Measurements from ENCODE around the gene ARHGAP31. TPM values are rescaled to one million over a fixed set of nuclear protein-coding genes. Genes with fewer than 3 reads are reported as not detected.
"Not testable (repeated sequence)": the region's sequence is repeated elsewhere in the genome, so short reads cannot be mapped to it uniquely, and the experiment has no call there.

The ARHGAP31 gene
- total RNA-seq, 1 experiment from 2014 or later, result 1.4 TPM

GRCh38 chr3:119293105-119293870 is 895 bp upstream of the ARHGAP31 start:
- no peak for DNase-seq (ENCODE audit: extremely low read depth, low read depth)

- no peak for DNase-seq (ENCODE audit: extremely low read depth, low read depth)
Observed at GRCh38 chr3:119294696-119295671, 801 bp downstream of the ARHGAP31 start.

GRCh38 chr3:119295816-119296726 is 1.9 kb downstream of the ARHGAP31 start:
- no peak for DNase-seq (ENCODE audit: extremely low read depth, low read depth)

DNA sequence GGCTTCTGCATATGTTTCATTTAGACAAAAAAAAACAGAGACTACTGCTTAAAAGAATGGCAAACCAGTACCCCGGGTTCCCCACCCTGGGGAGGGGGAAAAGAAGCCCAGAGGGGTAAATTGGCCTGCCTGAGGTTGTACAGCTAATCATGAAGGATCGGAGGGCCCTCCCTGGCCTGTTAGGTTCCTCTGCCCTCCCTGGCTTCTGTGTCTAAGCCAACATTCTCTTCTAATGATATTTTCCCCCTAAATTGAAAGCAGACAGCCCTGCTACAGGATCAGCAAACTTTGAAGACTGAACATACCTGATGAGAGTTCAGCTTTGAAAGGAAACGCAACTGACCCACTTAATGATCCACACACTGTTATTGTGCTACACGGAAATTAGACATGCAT is 2.5 kb downstream of the ARHGAP31 start:
- no peak for DNase-seq (ENCODE audit: extremely low read depth, low read depth)

- no peak for DNase-seq (ENCODE audit: extremely low read depth, low read depth)
Observed at GRCh38 chr3:119297169-119297568, 3.0 kb downstream of the ARHGAP31 start.

GRCh38 chr3:119298565-119298941 is 4.4 kb downstream of the ARHGAP31 start:
- no peak for DNase-seq (ENCODE audit: extremely low read depth, low read depth)

- DNase-seq (ENCODE audit: extremely low read depth, low read depth), result no peak
Observed at GRCh38 chr3:119300991-119301391, 6.8 kb downstream of the ARHGAP31 start.

DNA sequence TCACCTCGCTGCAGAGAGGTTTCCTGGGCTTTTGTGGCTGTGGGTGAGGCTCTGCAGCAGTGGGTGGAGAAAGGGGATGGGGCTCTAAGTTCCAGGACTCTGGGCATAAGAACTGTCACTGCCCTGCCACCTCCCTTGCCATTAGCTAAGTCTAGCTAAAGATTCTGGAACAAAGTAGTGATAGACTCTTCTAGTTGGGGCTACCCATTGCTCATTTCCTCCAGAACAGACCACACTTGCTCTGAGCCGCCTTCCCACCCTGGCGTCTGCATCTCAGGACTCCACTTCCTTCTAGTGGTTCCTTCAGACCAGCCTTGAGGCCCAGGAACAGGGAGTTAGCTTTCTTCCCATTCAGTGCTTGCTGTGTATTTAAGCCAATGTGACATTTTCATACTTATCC is 7.5 kb downstream of the ARHGAP31 start:
- DNase-seq (ENCODE audit: extremely low read depth, low read depth), result no peak

GRCh38 chr3:119302697-119303551 is 8.7 kb downstream of the ARHGAP31 start:
- no peak for DNase-seq (ENCODE audit: extremely low read depth, low read depth)

- no peak for DNase-seq (ENCODE audit: extremely low read depth, low read depth)
Observed at GRCh38 chr3:119304201-119304713, 10.1 kb downstream of the ARHGAP31 start.

GRCh38 chr3:119305286-119305685 is 11.1 kb downstream of the ARHGAP31 start:
- no peak for DNase-seq (ENCODE audit: extremely low read depth, low read depth)

DNA sequence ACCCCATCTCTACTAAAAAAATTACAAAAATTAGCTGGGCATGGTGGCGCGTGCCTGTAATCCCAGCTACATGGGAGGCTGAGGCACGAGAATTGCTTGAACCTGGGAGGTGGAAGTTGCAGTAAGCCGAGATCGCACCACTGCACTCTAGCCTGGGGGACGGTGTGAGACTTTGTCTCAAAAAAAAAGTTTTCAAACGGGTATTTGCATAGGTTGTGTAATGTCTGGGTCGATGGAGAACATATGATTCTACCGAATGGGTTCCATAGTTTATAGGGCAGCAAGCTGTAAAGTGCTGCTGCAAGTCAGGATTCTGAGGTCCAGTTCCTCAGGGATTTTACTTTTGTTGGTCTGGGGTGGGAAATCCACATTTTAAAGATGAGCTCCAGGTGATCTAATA is 12.2 kb downstream of the ARHGAP31 start:
- not testable (repeated sequence) for DNase-seq (ENCODE audit: extremely low read depth, low read depth)

DNA sequence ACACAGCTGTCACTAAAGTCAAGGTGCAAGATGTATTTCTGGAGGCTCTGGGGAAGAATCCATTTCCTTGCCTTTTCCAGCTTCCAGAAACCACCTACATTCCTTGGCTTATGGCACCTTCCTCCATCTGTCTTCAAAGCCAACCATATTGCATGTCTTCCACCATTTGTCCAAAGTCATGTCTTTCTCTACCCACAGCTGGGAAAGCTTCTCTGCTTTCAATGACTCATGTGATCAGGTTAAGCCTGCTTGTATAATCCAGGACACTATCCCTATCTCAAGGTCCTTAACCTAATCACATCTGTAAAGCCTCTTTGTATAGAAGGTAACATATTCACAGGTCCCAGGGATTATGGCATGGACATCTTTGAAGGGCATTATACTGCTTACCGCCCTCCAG is 14.2 kb downstream of the ARHGAP31 start:
- DNase-seq (ENCODE audit: extremely low read depth, low read depth), result no peak

- DNase-seq (ENCODE audit: extremely low read depth, low read depth), result no peak
Observed at GRCh38 chr3:119309591-119309990, 15.4 kb downstream of the ARHGAP31 start.

DNA sequence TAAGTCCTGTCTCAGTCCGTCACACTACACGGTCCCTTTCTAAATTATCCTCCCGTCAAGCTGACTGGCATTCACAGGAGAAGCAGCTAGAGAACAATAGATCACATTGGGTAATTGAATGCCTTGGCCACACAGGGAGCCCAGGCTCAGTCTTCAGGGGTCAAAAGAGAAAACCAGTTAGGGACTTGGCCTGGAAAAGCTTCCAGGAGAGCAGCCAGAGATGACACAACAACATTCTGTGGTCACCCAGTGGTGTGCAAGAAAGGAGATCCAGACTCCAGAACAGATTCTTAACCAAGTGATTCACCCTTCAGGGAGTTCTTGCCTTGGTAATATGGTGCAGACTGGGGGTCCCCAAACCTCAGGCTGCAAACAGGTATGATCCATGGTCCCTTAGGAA is 15.9 kb downstream of the ARHGAP31 start:
- no peak for DNase-seq (ENCODE audit: extremely low read depth, low read depth)

GRCh38 chr3:119311081-119311925 is 17.1 kb downstream of the ARHGAP31 start:
- no peak for DNase-seq (ENCODE audit: extremely low read depth, low read depth)

DNA sequence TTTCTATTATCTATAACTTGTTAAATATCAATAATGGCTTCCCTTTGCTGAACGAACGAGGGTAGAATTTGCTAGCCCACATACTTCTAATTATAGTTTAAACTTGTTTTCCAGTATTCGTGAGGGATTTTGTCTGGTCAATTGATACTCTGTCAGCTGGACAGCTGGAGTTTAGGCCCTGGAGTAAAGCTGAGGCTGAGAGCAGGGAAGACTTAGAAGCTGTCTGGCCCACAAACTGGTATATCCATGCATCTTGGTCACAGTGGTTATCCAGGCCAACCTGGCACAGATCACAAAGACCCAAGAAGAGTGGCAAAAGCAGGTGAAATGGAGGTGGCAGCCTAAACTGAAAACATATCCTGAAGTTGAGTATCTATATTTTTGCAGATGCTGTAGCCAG is 19.3 kb downstream of the ARHGAP31 start:
- no peak for DNase-seq (ENCODE audit: extremely low read depth, low read depth)

- no peak for DNase-seq (ENCODE audit: extremely low read depth, low read depth)
Observed at GRCh38 chr3:119314821-119315220, 20.6 kb downstream of the ARHGAP31 start.
